GM12801 (cell line): ENCODE measurements around the gene MYH7B.

Source experiments
- TF ChIP-seq, protein P1 (sequence below): IDR thresholded peaks from one replicate; pipeline ENCODE4 v1.5.1; 2011; ENCODE audit warnings: control low read depth; ENCODE audit not compliant: insufficient read length; ENCODE audit errors: extremely low read depth

The MYH7B gene

DNA sequence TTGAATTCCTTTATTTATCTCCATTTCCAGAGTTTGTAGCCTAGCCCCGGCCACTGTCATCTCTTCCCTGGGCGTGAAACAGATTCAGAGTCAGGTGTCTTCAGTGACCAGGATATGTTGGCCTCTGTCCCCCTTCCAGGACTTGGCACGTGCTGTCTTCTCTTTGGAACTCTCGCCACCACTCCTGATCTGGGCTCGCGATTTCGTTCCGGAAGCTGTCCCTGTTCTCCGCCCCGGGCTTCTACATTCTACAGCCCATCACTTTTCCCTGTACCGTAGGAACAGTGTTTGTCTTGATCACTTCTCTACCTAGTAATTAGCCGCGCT lies 801 bp upstream of the MYH7B start:
- TF ChIP-seq, protein P1, sequence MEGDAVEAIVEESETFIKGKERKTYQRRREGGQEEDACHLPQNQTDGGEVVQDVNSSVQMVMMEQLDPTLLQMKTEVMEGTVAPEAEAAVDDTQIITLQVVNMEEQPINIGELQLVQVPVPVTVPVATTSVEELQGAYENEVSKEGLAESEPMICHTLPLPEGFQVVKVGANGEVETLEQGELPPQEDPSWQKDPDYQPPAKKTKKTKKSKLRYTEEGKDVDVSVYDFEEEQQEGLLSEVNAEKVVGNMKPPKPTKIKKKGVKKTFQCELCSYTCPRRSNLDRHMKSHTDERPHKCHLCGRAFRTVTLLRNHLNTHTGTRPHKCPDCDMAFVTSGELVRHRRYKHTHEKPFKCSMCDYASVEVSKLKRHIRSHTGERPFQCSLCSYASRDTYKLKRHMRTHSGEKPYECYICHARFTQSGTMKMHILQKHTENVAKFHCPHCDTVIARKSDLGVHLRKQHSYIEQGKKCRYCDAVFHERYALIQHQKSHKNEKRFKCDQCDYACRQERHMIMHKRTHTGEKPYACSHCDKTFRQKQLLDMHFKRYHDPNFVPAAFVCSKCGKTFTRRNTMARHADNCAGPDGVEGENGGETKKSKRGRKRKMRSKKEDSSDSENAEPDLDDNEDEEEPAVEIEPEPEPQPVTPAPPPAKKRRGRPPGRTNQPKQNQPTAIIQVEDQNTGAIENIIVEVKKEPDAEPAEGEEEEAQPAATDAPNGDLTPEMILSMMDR: no peak

DNA sequence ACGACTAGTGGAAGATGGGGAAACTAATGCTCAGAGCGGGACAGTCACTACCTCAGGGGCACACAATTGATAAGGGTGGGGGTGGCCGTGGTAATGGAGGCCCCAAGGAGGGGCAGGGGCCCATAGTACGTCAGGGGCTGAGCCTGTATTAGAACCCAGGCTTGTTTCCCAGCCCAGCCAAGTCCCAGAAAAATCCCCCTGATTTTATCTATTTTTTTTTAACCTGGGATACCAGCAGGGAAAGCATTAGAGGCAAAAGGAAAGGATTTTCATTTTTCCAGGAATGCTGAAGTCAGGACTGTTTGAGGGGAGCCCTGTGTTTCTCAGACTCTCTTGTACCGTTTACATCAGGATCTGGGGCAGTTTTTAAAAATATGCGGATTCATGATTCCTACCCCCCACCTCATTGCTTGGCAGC lies 382 bp downstream of the MYH7B start:
- TF ChIP-seq, protein P1: no peak

DNA sequence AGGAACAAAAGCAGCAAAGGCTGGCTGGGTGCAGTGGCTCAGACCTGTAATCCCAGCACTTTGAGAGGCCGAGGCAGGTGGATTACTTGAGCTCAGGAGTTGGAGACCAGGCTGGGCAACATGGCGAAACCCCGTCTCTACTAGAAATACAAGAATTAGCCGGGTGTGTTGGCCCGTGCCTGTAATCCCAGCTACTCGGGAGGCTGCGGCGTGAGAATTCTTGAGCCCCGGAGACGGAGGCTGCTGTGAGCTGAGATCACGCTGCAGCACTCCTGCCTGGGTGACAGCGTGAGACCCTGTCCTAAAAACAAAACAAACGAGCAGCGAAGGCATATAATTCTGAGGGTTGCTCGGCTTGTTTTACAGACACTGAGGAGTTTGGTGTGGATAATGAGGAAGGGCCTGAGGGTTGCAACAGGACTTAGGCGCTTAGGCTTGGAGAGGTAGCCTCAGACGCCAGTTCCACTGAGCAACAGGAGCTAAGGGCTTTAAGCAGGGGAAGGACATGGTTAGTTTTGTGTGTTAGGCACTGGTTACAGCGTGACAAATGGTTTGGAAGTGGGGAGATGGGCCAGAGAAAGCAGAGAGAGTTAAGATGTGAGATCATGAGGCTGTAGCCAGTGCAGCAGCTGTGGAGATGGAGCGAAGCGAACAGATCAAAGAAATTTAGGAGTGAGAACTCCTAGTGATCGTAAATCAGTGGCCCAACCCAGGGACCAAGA lies 1.2 kb downstream of the MYH7B start:
- TF ChIP-seq, protein P1: no peak

DNA sequence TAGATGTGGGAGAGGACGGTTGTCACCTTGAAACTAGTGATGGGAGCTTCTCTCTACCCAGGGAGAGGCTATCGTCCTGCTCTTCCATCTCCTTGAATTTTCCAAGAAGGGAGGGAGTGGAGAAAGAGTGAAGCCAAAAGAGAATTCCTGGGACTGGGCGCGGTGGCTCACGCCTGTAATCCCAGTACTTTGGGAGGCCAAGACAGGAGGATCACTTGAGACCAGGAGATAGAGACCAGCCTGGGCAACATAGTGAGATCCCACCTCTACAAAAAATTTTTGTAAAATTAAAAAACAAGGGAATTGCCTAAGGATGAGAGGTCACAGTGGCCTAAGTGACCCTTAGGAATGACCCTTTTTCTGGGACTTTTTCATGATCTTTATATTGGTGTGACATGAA lies 8.8 kb downstream of the MYH7B start:
- TF ChIP-seq, protein P1: no peak

DNA sequence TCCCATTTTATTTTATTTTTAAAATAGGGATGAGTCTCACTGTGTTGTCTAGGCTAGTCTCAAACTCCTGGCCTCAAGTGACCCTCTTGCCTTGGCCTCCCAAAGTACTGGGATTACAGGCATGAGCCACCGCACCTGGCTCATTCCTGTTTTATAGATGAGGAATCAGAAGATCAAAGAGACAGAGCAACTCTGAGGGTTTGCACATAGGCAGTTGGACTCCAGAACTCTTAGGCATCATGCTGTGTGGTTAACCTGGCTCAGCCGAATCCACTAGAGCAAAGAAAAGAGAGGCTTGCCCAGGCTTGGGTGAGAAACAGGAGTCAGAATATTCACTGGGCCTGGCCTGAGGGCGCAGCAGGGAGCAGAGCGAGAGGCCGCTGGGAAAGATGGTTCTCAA lies 9.4 kb downstream of the MYH7B start:
- TF ChIP-seq, protein P1: no peak

DNA sequence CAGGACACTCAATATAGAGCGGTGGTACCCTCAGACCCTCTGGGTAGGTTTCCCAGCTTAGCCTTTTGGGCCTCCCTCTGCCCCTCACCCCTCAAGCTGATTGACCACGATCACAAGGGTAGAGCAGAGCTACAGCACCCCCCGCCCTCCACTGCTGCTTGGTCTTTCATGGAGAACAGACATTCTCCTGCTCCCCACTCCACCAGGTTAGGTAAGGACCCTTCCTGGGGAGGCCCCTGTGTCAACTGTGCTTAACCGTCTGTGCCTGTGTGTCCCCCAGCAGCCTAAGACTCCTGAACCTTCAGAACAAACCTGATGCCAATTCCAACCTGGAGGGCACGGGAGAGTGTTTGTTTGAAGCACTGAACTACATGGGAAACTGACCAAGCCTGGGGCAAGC lies 11.8 kb downstream of the MYH7B start:
- TF ChIP-seq, protein P1: no peak

DNA sequence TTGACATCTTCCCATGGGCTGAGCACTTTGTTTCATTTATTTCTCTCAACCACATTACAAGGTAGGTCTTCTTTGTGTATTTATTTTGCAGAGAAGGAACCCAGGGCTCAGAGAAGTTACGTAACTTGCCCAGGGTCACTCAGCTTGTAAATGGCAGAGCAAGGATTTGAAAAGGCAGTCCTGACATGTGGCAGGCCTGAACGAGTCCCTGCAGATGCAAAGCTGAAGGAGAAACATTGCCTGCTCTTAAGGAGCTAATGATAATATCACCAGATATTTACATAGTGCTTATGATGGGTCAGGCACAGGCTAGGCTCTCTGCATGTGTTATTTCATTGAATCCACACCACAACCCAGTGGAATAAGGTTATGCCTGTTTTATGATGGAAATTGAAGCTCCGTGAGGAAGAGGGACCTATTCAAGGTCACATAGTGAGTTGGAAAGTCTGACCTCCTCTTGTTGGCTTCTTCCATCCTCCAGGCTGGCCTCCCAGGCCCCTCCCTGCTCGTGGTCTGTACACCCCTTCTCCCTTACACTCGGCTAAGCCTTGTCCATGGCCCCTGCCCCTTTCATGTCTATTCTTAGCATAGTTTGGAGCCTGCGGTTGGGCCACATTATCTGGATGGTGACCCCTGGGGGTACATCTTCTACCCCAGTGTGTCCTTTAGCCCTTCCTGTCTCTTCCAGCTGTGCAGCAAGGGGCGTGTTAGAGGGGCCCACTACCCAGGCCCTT lies 12.5 kb downstream of the MYH7B start:
- TF ChIP-seq, protein P1: no peak
